SK-N-SH (cell line): Measurements from ENCODE around the gene CFAP57. TPM values are rescaled to one million over a fixed set of nuclear protein-coding genes. Genes with fewer than 3 reads are reported as not detected.

Experiments used
- CTCF ChIA-PET: fragments of 300-600, 350-600 bp; formaldehyde crosslinking; extraction: SDS; loops from one replicate; lab custom pipeline; 2021; lab: Yijun Ruan, JAX
- POLR2A ChIA-PET: fragments of 350-600 bp; sonication (Branson Sonifier 250); formaldehyde crosslinking; extraction: SDS; loops from one replicate; lab custom pipeline; 2020; ENCODE audit warnings: antibody characterized with exemption, inconsistent platforms; lab: Yijun Ruan, JAX
- DNase-seq: peaks from one replicate; pipeline ENCODE4 v3.0.0; 2012
- H2AFZ ChIP-seq: fragments of 200-600 bp; sonication (generic); 2 replicates; pipeline ENCODE4 v1.8.1; 2016; ENCODE audit warnings: antibody characterized with exemption, mild to moderate bottlenecking, low read depth
- H3F3A ChIP-seq: fragments of 200-600 bp; sonication (generic); replicated peaks from 2 replicates; pipeline ENCODE3; 2016; ENCODE audit warnings: antibody characterized with exemption, mild to moderate bottlenecking; ENCODE audit not compliant: insufficient read depth
- H3K27ac ChIP-seq, 2 experiments: fragments of 200-500 bp in 1 of 2; fragments of 200-600 bp in 1 of 2; sonication (Bioruptor generic) in 1 of 2; sonication (generic), shearing (Covaris generic) in 1 of 2; 2 replicates each; pipeline versions ENCODE4 v1.5.1 to v1.6.1; 2014 to 2016; ENCODE audit warnings: low read depth in 2 of 2, inconsistent platforms in 1 of 2, low read length in 1 of 2, mild to moderate bottlenecking in 1 of 2, mixed read lengths in 1 of 2
- H3K27me3 ChIP-seq: fragments of 200-600 bp; sonication (generic), shearing (Covaris generic); 2 replicates; pipeline ENCODE4 v1.6.1; 2016; ENCODE audit warnings: mixed run types; ENCODE audit not compliant: insufficient read depth
- H3K36me3 ChIP-seq, 2 experiments: fragments of 200-500 bp in 1 of 2; fragments of 200-600 bp in 1 of 2; sonication (Bioruptor generic) in 1 of 2; sonication (generic) in 1 of 2; replicated peaks in 1 of 2; 2 replicates each; pipeline versions ENCODE3 to v1.5.1; 2014 to 2016; ENCODE audit warnings: low read length in 1 of 2, mild to moderate bottlenecking in 1 of 2; ENCODE audit not compliant: insufficient read depth in 2 of 2, control insufficient read depth in 1 of 2
- H3K4me1 ChIP-seq, 2 experiments: fragments of 200-500 bp in 1 of 2; fragments of 200-600 bp in 1 of 2; sonication (Bioruptor generic) in 1 of 2; sonication (generic), shearing (Covaris generic) in 1 of 2; 2 replicates each; pipeline versions ENCODE4 v1.5.1 to v1.6.1; 2014 to 2016; ENCODE audit warnings: low read depth in 1 of 2, low read length in 1 of 2, mixed run types in 1 of 2; ENCODE audit not compliant: insufficient read depth in 2 of 2, control insufficient read depth in 1 of 2
- H3K4me2 ChIP-seq: fragments of 200-600 bp; sonication (generic), shearing (Covaris generic); 2 replicates; pipeline ENCODE4 v1.6.1; 2017; ENCODE audit warnings: mixed run types
- H3K4me3 ChIP-seq, 2 experiments: fragments of 200-500 bp in 1 of 2; fragments of 200-600 bp in 1 of 2; sonication (Bioruptor generic) in 1 of 2; sonication (generic), shearing (Covaris generic) in 1 of 2; 2 replicates each; pipeline versions ENCODE4 v1.5.1 to v1.8.1; 2014 to 2016; ENCODE audit warnings: low read depth in 2 of 2, inconsistent platforms in 1 of 2, low read length in 1 of 2, mild to moderate bottlenecking in 1 of 2, mixed read lengths in 1 of 2, moderate library complexity in 1 of 2
- H3K79me2 ChIP-seq: fragments of 200-600 bp; sonication (generic); 2 replicates; pipeline ENCODE4 v1.8.1; 2017; ENCODE audit warnings: mild to moderate bottlenecking; ENCODE audit not compliant: insufficient read depth
- H3K9ac ChIP-seq: fragments of 200-600 bp; sonication (generic); 2 replicates; pipeline ENCODE4 v1.6.1; 2017; ENCODE audit warnings: mixed run types
- H3K9me2 ChIP-seq: fragments of 200-600 bp; sonication (generic); 2 replicates; pipeline ENCODE4 v1.6.1; 2017; ENCODE audit warnings: mixed run types
- H3K9me3 ChIP-seq: fragments of 200-600 bp; sonication (generic); 2 replicates; pipeline ENCODE4 v1.6.1; 2017; ENCODE audit warnings: mixed run types, mild to moderate bottlenecking, moderate library complexity
- H4K20me1 ChIP-seq: fragments of 200-600 bp; sonication (generic); 2 replicates; pipeline ENCODE4 v1.6.1; 2017; ENCODE audit warnings: mild to moderate bottlenecking, mixed run types; ENCODE audit not compliant: insufficient read depth
- CHD2 ChIP-seq: fragments of 150-350 bp; IDR thresholded peaks from 2 replicates; pipeline ENCODE4 v1.6.1; 2018; ENCODE audit warnings: low read length; ENCODE audit not compliant: partially characterized antibody
- EZH2phosphoT487 ChIP-seq: fragments of 200-600 bp; sonication (generic); IDR thresholded peaks from 2 replicates; pipeline ENCODE4 v1.6.1; 2017; ENCODE audit warnings: low read depth, mixed run types, mild to moderate bottlenecking, antibody characterized with exemption, moderate library complexity, borderline replicate concordance
- FOSL2 ChIP-seq: IDR thresholded peaks from 2 replicates; pipeline ENCODE4 v1.4.0; 2012; ENCODE audit warnings: low read depth, mild to moderate bottlenecking, moderate library complexity, borderline replicate concordance
- FOXJ3 ChIP-seq: sonication (generic); formaldehyde crosslinking; IDR thresholded peaks from 2 replicates; pipeline ENCODE4 v1.5.1; 2020; ENCODE audit warnings: mild to moderate bottlenecking, missing genetic modification reagents
- FOXM1 ChIP-seq: IDR thresholded peaks from 2 replicates; pipeline ENCODE4 v1.4.0; 2012; ENCODE audit warnings: low read depth, mild to moderate bottlenecking
- MEF2A ChIP-seq: IDR thresholded peaks from 2 replicates; pipeline ENCODE4 v1.4.0; 2012; ENCODE audit warnings: low read depth, borderline replicate concordance
- MXI1 ChIP-seq: IDR thresholded peaks from 2 replicates; pipeline ENCODE4 v1.6.1; 2012; ENCODE audit warnings: mild to moderate bottlenecking, low read depth, low read length, improper control_type of control experiment
- POLR2AphosphoS5 ChIP-seq: IDR thresholded peaks from 2 replicates; pipeline ENCODE4 v1.6.1; 2012; ENCODE audit warnings: low read depth, low read length
- RAD21 ChIP-seq: IDR thresholded peaks from 2 replicates; pipeline ENCODE4 v1.6.1; 2012; ENCODE audit warnings: mild to moderate bottlenecking, low read length
- RXRA ChIP-seq: IDR thresholded peaks from 2 replicates; pipeline ENCODE4 v1.4.0; 2012; ENCODE audit warnings: low read depth, mild to moderate bottlenecking, borderline replicate concordance
- SIN3A ChIP-seq: IDR thresholded peaks from 2 replicates; pipeline ENCODE4 v1.6.1; 2012; ENCODE audit warnings: low read depth, mild to moderate bottlenecking, low read length, moderate library complexity, borderline replicate concordance
- TCF12 ChIP-seq: IDR thresholded peaks from 2 replicates; pipeline ENCODE4 v1.4.0; 2012
- USF1 ChIP-seq: IDR thresholded peaks from 2 replicates; pipeline ENCODE4 v1.4.0; 2012; ENCODE audit warnings: low read depth, borderline replicate concordance
- USF2 ChIP-seq: fragments of 150-350 bp; IDR thresholded peaks from 2 replicates; pipeline ENCODE4 v1.6.1; 2017; ENCODE audit warnings: antibody characterized with exemption, low read length, low read depth, borderline replicate concordance
- YY1 ChIP-seq: IDR thresholded peaks from 2 replicates; pipeline ENCODE4 v1.4.0; 2012; ENCODE audit warnings: low read depth, mild to moderate bottlenecking
- ZBTB33 ChIP-seq: IDR thresholded peaks from 2 replicates; pipeline ENCODE4 v1.4.0; 2012; ENCODE audit warnings: low read depth, borderline replicate concordance
- WGBS: methylation state at CpG from one replicate; pipeline ENCODE4 v1.1.6; 2017; ENCODE audit warnings: low lambda C conversion rate; 5-methylcytosine and 5-hydroxymethylcytosine counted together
- polyA plus RNA-seq, 3 experiments: library from polyadenylated mRNA; depleted of rRNA; stranded (reverse); fragments of >200 nt; gene quantifications; 2 replicates each; pipeline ENCODE4 v1.2.3, GENCODE V29; 2012
- TF ChIP-seq, protein P1 (sequence below): IDR thresholded peaks from 2 replicates; pipeline ENCODE4; 2012
- TF ChIP-seq, protein P2 (sequence below): IDR thresholded peaks from 2 replicates; pipeline ENCODE4 v1.4.0; 2012; ENCODE audit warnings: low read depth

CFAP57 gene
- polyA plus RNA-seq, 1 of the 3 experiments (the other 2 are of a cell fraction) = 0.36 TPM

DNA sequence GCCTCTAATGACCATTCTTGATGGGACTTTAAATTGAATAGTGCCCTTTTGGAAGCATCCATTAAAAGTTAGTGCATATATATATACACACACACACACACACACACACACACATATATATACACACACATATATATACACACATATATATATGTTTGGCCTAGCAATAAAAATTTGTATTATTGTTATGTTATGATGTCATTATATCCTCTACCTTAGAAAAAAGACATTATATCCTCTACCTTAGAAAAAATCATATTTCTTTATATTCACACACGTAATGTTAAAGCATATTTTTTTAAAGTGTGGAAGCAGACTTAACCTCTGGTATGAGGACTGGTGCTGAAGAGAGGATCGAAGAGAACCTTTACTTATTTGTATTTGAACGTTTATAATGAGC, 43.3 kb upstream of the CFAP57 start:
- Histone ChIP-seq H3F3A (no peaks in the 10 kb centered on the region), H3K4me3 (no peak overlapping the region), H3K9me2 (no peaks in the 10 kb centered on the region), H3K4me1 (no peaks in the 10 kb centered on the region; a peak in 1 of 4 replicates), H3K9me3 (no peaks in the 10 kb centered on the region), H3K36me3 (no peaks in the 10 kb centered on the region), H3K9ac (no peak overlapping the region), H3K4me2 (no peak overlapping the region), H4K20me1 (no peaks in the 10 kb centered on the region), H3K27me3 (peaks cover 10% of the 10 kb centered on the region; the same call in 1 of the 2 replicates), H3K79me2 (no peaks in the 10 kb centered on the region), H3K27ac (no peak overlapping the region), H2AFZ (no peak overlapping the region)
- WGBS = 27% methylated on average over 3 of the region's 3 CpGs
- TF ChIP-seq USF2 (no peak), FOXM1 (no peak), CHD2 (no peak), YY1 (no peak), RXRA (no peak), ZBTB33 (no peak)
- POLR2A ChIA-PET = no interaction called here
- CTCF ChIA-PET = no interaction called here
- no peak for DNase-seq

DNA sequence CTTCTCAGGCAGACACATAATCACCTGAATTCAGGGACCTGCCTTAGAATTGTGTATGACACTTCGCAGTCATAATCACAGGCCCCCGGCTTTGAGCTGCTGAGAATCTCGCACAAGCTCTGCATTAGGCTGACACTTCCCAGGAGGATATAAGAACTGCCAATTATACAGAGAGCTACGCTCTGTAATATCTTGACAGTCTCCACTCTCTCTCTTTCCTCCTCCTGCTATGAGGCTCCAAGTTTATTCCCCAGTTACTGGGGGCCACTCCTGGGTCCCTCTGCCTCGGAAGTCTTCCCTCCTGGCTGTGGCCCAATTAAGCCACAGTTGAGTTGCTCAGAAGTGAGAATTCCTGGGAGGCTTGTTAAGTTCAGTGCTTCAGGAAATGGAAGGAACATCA, 42.7 kb upstream of the CFAP57 start:
- H3K36me3 ChIP-seq = no peaks in the 10 kb centered on the region
- no peak overlapping the region for H3K4me3 ChIP-seq
- no peaks in the 10 kb centered on the region; a peak in 1 of 4 replicates for H3K4me1 ChIP-seq
- no peaks in the 10 kb centered on the region for H3K9me3 ChIP-seq
- no peaks in the 10 kb centered on the region for H3K9me2 ChIP-seq
- ChIA-PET POLR2A (no interaction called here), CTCF (no interaction called here)
- H2AFZ ChIP-seq = no peak overlapping the region
- H3K9ac ChIP-seq = no peak overlapping the region
- 49% methylated on average over 4 of the region's 5 CpGs for WGBS
- H3K79me2 ChIP-seq = no peaks in the 10 kb centered on the region
- no peaks in the 10 kb centered on the region for H3F3A ChIP-seq
- no peak overlapping the region for H3K27ac ChIP-seq
- H3K27me3 ChIP-seq = peaks cover 10% of the 10 kb centered on the region; the same call in 1 of the 2 replicates
- no peak overlapping the region for H3K4me2 ChIP-seq
- no peaks in the 10 kb centered on the region for H4K20me1 ChIP-seq
- DNase-seq = no peak
- TF ChIP-seq TCF12 (no peak), EZH2phosphoT487 (no peak), CHD2 (no peak), MXI1 (no peak), USF2 (no peak), RAD21 (no peak), SIN3A (no peak), FOXJ3 (CRISPR knock-in tag) (no peak), USF1 (no peak), FOXM1 (no peak), ZBTB33 (no peak), FOSL2 (no peak), MEF2A (no peak), POLR2AphosphoS5 (no peak)
- TF ChIP-seq, protein P1, sequence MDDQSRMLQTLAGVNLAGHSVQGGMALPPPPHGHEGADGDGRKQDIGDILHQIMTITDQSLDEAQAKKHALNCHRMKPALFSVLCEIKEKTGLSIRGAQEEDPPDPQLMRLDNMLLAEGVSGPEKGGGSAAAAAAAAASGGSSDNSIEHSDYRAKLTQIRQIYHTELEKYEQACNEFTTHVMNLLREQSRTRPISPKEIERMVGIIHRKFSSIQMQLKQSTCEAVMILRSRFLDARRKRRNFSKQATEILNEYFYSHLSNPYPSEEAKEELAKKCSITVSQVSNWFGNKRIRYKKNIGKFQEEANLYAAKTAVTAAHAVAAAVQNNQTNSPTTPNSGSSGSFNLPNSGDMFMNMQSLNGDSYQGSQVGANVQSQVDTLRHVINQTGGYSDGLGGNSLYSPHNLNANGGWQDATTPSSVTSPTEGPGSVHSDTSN = no peak
- TF ChIP-seq, protein P2, sequence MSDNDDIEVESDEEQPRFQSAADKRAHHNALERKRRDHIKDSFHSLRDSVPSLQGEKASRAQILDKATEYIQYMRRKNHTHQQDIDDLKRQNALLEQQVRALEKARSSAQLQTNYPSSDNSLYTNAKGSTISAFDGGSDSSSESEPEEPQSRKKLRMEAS = no peak
